GM03348 (cell line): ENCODE measurements around the gene TUBAL3.
"Not testable (repeated sequence)": the region's sequence is repeated elsewhere in the genome, so short reads cannot be mapped to it uniquely, and the experiment has no call there.

Experiments
- DNase-seq: peaks from one replicate; pipeline ENCODE4 v3.0.0; 2012; ENCODE audit warnings: low spot score

TUBAL3 gene

DNA sequence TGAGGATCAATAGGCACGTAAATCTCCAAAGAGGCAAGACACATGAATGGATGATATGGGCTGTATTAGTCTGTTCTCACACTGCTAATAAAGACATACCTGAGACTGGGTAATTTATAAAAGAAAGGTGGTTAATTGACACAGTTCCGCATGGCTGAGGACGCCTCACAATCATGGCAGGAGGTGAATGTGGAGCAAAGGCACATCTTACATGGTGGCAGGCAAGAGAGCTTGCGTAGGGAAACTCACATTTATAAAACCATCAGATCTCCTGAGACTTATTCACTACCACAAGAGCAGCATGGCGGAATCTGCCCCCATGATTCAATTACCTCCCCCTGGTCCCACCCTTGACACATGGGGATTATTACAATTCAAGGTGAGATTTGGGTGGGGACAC is 25.4 kb downstream of the TUBAL3 start:
- DNase-seq: not testable (repeated sequence)

DNA sequence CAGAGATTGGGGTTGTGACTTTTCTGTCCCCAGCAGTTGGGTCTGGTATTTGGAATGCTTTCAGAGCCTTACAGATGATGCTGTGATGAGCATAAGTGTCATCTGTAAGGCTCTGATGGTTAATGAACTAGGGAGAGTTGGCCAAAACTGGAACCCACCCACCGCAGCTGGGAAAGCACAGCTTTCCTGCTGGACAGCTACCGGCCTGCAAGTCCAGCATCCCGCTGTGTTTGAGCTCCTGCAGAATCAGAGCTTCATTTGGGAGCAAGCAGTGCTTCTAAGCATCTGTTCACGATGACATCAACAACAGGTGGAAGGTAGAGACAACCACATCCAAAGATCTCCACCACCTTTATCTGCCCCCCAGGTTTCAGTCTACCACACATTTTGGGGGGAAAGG is 28.2 kb downstream of the TUBAL3 start:
- DNase-seq: no peak

DNA sequence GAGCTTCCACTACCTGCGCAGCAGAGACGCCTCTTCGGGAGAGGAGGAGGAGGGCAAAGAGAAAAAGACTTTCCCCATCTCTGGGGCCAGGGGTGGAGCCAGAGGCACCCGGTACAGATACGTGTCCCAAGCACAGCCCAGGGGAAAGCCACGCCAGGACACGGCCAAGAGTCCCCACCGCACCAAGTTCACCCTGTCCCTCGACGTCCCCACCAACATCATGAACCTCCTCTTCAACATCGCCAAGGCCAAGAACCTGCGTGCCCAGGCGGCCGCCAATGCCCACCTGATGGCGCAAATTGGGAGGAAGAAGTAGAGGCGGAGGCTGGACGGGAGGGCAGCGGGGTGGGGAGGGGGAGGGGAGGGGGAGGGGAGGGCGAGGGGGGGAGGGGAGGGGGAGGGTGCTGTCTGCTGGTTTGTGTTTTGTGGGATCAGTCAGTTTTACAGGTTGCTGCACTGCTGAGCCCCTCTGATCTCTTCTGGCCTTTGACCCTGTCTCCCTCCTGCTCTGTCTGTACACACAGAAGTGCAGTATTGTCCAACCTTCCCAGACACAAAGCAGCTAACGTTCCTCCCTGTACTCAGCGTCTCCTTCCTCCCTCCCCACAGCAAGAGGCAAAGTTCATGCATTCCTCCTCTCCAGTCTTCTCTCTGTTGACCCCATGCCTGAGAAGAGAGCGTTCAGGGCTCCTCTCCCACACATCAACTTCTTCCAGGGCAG is 30.6 kb downstream of the TUBAL3 start:
- DNase-seq: no peak

DNA sequence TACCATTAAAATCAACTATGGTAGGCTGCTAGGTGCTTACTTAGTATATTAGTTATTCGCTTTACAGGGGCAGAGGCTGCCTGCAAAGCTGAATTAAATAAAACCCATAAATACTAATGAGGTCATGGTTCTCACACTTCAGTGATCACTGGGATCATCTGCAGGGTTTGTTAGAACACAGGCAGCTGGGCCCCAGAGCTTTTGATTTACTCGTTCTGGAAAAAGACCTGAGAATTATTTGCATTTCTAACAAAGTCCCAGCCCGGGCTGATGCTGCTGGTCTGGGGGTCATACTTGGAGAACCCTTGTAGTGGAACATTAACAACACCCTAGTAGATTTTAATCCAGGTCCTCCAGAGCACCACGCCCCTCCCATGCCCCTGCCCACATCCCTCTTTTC is 31.3 kb downstream of the TUBAL3 start:
- no peak for DNase-seq

DNA sequence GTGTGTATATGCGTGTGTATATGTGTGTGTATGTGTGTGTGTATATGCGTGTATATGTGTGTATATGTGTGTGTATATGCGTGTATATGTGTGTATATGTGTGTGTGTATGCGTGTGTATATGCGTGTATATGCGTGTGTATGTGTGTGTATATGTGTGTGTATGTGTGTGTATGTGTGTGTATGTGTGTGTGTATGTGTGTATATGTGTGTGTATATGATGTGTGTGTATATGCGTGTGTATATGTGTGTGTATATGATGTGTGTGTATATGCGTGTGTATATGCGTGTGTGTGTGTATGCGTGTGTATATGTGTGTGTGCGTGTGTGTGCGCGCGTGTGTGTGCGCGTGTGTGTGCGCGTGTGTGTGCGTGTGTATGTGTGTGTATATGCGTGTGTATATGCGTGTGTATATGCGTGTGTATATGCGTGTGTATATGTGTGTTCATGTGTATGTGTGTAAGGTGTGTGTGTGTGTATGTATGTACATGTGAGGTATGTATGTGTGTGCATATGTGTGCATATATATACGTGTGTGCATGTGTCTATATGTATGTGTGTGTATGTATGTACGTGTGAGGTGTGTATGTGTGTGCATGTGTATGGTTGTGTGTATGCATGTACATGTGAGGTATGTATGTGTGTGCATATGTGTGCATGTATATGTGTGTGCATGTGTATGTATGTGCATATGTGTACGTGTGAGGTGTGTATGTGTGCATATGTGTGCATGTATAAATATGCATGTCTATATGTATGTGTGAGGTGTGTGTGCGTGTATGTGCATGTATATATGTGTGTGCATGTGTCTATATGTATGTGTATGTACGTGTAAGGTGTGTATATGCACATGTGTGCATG is 33.9 kb downstream of the TUBAL3 start:
- DNase-seq: no peak

DNA sequence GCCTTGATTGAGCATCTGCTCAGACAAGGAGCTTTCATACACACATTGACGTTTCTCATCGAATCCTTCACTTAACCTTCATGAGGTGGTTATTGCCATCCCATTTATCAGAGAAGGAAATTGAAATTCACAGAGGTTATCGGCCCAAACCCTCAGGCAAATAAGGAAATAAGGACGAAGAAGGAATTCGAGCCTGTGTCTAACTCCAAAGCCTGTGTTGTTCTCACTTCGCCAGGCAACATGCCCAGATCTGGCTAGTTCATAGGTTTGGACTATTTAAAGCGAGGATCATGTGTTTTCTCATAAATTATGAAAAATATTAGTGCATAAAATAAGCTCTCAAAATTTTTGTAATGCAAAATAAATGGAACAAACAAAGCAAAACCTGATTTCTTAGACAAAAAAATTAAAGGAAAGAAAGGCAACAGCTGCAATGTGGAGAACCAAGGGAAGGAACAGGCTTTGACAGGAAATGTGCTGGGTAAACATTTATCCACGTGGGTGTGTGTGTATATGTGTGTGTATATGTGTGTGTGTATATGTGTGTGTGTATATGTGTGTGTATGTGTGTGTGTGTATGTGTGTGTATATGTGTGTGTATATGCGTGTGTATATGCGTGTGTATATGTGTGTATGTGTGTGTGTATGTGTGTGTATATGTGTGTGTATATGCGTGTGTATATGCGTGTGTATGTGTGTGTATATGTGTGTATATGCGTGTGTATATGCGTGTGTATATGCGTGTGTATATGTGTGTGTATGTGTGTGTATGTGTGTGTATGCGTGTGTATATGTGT is 35.1 kb downstream of the TUBAL3 start:
- no peak for DNase-seq

DNA sequence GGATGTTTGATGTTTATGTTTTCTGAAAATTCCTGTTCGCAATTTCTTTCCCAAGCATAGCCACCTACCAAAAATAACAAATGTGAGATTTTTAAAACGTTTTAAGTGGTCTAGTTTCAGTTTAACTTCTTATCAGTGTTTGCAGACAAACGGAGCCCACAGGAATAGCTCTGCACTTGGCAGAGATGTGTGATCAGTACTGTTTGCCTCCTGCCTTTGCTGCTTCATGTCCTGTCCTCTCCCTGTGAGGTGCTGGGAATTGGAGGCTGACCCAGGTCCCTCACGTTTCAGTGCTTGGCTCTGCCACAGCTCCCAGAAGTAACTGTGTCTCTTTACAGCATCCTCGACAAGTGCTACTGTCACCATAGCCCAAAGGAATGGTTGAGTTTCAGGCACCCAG is 38.7 kb downstream of the TUBAL3 start:
- DNase-seq: no peak

DNA sequence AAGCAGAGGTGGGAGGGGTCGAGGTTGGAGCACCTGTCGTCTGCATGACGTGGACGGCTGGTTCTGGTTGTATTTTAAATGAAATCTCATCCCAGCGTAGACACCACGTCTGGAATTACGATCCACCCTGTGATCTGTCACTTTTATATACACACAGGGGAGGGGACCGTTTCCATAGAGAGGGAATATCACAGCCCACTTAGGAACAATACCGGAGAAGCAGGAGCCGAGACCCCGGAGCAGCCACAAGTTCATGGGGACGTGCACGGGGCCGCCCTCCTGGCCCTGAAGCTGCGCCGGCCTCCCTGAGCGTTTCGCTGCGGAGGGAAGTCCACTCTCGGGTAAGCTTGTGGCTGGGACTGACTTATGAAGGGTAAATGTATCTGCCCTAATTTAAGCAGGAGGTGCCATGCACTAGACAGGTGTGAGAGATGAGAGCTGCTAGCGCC is 39.7 kb downstream of the TUBAL3 start, which contains the start of gene UCN3:
Gene UCN3, plus strand, starts transcription at position 77 of the 449 bp plus-strand sequence. CDS start 8,755 bp downstream, outside the sequence.
- no peak for DNase-seq

DNA sequence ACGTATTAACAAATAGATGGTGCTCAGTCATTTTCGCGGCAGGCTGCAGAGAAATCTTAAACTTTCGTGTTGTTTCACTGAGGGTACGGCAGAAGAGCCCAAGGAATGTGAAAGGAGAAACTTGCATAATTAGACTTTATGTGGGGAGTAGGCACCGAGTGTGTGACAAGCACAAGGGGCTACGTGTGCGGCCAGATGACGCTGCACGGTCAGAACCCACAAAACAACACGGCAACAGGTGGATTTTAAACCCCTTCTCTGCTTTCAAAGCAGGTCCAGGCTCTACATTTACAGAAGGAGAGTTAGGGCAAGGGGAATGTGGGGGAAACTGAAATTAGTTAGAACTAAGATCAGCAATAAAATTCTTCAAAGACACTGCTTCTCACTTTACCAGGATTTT is 40.3 kb downstream of the TUBAL3 start:
- DNase-seq: no peak

DNA sequence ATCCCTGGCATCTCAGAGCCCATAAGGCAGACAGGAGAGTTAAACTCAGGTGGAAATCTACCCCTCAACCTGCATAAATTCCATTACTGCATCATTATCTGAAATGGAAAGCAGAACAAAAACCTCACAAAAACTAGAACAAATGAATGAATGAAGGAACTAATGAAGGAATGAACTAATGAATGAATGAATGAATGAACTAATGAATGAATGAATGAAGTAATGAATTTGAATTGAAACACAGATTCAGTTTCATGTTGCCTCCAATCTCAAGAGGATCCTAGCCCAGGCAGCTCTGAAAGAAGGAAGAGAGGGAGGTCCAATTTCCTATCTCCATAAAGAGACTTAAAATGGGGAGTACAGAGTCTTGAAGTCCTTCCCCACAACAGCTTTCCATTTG is 41.8 kb downstream of the TUBAL3 start:
- DNase-seq: no peak

DNA sequence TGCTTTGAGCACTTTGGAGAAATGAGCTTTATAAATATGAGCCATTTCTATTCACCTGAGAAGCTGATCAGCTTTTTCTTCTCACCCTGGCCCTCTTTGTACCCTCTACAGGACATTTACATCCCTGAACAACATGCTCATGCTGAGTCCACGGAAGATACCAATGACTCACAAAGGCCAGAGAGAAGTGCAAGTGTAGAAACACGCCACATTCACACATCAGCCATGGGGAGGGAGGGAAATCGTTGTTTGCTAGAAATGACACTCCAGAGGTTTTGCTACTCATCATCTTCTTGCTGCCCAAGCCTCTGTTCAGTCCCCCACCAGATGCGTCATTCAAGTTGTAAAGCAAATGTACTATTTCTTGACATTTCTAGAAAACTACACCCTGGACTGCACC is 42.7 kb downstream of the TUBAL3 start:
- DNase-seq: no peak

DNA sequence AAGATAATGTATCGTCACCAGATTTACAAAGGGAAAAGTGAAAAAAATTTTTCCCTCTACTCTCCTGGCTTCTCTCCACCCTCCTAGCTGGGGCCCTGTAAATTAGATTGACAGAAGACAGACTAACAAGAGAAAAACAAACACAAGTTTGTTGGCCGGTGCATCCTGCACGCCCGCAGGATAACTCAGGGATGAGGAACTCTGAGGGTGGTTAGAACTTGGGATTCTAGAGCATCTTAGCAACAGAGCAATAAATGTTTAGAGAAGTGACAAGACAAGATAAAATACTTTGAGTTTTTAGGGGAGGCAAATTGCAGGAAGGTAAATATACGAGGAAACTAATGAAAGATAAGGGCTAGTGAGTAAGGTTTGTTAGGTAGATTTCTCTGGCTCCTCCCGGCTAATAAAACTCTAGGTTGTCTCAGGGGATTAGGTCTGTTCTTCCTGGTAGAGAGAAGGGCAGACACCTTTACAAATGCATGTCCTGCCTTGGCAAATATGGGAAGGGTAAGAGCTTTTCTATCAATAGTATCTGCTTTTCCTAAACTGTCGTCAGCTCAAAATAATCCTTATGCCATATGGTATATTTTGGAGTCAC is 44.2 kb downstream of the TUBAL3 start:
- no peak for DNase-seq

DNA sequence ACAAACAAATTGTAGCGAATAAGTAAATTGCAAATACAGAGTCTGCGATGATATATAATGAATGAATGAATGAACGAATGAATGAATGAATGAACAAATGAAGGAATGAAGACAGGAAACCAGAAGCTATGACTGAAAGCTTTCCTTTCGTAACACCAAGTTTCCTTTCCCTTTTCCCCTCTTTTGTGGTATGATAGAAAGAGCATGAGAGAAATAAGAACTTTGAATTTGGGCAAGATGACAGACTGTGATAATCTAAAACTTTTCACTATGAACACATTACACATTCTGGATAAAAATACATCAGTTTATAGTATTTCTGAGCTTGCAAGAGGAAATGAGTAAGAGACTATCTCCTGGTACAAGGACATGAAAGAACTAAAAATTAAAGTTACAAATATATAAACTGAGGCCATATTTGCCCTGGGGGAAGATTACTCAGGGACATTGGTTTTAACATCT is 48.3 kb downstream of the TUBAL3 start:
- DNase-seq: no peak

DNA sequence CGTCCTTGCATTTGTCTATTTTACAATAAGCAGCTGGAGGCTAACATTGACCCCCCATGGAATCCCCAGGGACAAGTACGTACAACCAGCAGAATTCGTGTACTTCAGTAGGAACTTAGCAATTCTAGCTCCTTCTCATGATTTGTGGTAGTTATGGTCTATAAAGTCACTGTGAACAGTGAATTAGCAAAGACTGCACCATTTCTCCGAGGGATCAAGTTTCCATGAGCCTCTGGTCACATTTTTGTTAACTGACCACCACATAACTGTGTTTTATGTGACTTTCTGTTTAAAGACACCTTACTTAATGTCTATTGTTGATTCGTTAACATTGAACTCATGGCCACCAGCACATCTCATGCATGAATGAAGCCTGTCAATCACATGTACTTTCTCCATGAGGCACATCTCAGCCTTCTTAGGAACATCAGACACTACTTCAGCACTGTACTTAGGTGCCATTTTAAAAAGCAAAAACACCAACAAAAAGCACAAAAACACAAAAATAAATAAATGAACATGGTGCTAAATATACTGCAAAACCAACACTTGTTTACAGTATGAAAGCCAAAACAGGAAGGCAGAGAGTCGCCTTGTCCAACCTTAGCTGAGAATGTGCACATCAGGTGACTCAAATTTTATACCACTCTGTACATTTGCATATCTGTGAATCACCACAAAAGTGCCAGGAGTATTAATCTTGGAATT is 48.9 kb downstream of the TUBAL3 start:
- DNase-seq: no peak

DNA sequence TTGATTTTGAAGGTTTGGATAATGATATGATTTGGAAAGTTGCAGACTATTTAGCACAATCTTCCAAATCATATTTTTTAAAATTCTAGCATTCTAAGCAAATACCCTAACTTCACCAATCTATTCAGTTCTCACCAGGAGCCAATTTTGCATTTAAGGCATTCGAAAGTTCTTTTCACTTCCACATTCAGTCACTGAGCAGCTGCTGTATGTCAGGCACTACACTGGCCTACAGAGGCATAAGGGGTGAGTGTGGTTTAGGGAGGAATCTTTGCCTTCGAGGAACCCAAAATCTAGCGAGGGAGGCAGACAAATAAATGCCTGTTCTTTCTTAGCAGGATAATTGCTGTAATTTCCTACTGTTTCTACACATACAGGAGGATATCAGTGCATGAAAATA is 50.6 kb downstream of the TUBAL3 start:
- no peak for DNase-seq

DNA sequence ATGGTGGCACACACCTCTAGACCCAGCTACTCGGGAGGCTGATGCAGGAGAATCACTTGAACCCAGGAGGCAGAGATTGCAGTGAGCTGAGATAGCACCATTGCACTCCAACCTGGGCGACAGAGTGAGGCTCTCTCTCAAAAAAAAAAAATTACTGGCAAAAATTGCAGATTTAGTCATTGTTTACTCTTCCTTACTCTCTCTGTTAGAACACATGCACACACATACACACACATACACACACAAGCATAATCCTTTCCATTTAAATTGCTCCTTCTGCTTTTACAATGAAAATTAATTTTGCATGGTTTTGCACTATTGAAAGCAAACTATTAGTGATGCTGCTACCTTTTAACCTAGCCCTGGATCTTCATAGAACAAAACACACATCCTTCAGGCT is 55.3 kb downstream of the TUBAL3 start:
- DNase-seq: no peak

DNA sequence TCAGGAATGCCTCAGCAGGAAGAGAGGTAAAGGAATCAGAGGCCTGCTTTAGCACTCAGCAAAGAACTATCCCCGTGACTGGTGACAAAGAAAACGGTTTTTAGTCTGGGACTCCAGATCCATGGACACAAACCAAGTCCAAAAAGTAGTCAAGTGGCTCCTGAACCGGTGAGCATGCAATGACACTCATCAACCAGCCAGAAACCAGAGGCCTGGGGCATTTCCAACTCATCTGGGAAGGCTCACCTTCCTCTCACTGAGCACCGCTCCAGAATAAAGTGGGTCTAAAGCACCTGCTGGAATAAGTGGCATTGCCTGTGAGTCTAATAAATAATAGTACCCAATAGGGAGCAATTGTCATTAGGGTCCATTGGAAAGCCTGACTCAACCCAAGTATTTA is 57.7 kb downstream of the TUBAL3 start:
- no peak for DNase-seq

DNA sequence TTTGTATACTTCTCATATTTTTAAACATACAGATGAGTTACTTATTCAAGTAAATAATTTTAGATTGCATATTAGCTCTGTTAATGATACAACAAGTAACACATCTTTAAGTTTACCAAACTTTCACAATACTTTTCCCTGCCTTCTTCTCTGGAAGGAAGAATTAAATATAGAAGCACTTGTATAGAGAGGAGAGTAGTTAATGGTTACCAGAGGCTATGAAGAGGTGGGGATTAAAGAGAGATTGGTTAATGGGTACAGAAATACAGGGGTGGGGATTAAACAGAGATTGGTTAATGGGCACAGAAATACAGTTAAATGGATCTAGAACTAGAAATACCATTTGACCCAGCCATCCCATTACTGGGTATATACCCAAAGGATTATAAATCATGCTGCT is 59.9 kb downstream of the TUBAL3 start:
- DNase-seq: no peak

DNA sequence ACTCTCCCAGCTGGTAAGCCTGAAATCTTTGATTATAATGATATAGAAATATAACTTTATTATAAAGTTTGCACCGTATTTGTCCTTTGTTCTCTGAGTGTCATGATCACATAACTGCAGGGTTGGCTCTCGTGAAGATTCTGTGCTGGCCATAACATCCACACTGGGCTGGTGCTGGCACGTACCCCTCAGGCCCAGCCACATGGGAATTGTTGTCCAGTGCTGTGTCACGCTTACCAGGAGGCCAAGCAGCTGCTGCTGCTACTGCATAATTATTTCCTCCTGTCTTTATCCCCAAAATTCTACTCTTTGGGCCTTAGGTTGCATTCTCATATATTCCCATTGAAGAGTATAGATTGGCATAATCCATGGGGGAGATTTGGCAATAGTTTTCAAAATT is 60.6 kb downstream of the TUBAL3 start:
- no peak for DNase-seq

DNA sequence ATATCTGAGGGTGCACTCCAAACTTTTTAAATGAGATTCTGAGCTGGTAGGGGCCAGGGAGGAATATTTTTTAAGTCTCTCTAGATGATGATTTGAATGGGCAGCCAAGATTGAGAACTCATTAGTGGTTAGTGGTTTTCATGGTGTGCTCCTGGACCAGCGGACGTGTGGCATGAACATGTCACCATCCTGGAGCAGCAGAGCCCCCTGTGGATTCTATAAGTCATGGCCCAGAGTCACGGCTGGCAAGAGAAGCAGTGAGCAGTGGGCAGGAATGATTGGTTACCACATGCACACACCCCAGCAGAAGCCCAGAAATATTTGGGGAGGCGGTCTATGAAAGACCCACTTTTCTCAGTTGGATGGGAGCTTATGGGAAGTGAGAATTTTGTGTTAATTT is 61.1 kb downstream of the TUBAL3 start:
- no peak for DNase-seq
